OCI-LY7 (cell line): ENCODE results near the gene ZFAND2B. TPM values are rescaled to one million over a fixed set of nuclear protein-coding genes. Genes with fewer than 3 reads are reported as not detected.

ENCODE experiments used
- BruUV-seq: library from RNA; stranded (reverse); fragments of 400-500 nt; replicated peaks from 2 replicates; lab custom pipeline; 2021; lab: Mats Ljungman, UMichigan
- CTCF ChIA-PET: fragments of 300-600 bp; sonication (Branson Sonifier 250); formaldehyde crosslinking; loops from one replicate; lab custom pipeline; 2022; ENCODE audit warnings: antibody characterized with exemption; ENCODE audit not compliant: unreplicated experiment; lab: Charles Lee
- POLR2A ChIA-PET: fragments of 300-600 bp; sonication (Branson Sonifier 250); formaldehyde crosslinking; loops from one replicate; lab custom pipeline; 2022; ENCODE audit warnings: antibody characterized with exemption; lab: Charles Lee
- DNase-seq: peaks from one replicate; pipeline ENCODE4 v3.0.0-alpha.2; 2015; ENCODE audit warnings: low spot score
- H2AFZ ChIP-seq: fragments of 200-600 bp; sonication (generic), shearing (Covaris generic); 2 replicates; pipeline ENCODE4 v1.6.1; 2014; ENCODE audit warnings: mild to moderate bottlenecking, antibody characterized with exemption, low read length, moderate library complexity
- H3K27ac ChIP-seq: fragments of 200-600 bp; sonication (generic); 2 replicates; pipeline ENCODE4 v1.5.1; 2014; ENCODE audit warnings: mixed run types, low read depth, mild to moderate bottlenecking, moderate library complexity, low read length, inconsistent platforms; ENCODE audit not compliant: poor library complexity, severe bottlenecking
- H3K36me3 ChIP-seq: fragments of 200-600 bp; sonication (generic); 2 replicates; pipeline ENCODE4 v1.6.1; 2014; ENCODE audit warnings: mild to moderate bottlenecking, antibody characterized with exemption, low read length, moderate library complexity, mixed read lengths; ENCODE audit not compliant: insufficient read depth
- H3K4me1 ChIP-seq: fragments of 200-600 bp; sonication (generic); 2 replicates; pipeline ENCODE4 v1.5.1; 2014; ENCODE audit warnings: mild to moderate bottlenecking, low read length; ENCODE audit not compliant: insufficient read depth, poor library complexity, severe bottlenecking
- H3K4me2 ChIP-seq: fragments of 200-600 bp; sonication (generic); 2 replicates; pipeline ENCODE4 v1.6.1; 2014; ENCODE audit warnings: mild to moderate bottlenecking, low read length
- H3K4me3 ChIP-seq: fragments of 200-600 bp; sonication (generic); 2 replicates; pipeline ENCODE4 v1.5.1; 2014; ENCODE audit warnings: mild to moderate bottlenecking, low read depth, low read length; ENCODE audit not compliant: poor library complexity, severe bottlenecking
- H3K79me2 ChIP-seq: fragments of 200-600 bp; sonication (generic); 2 replicates; pipeline ENCODE4 v1.6.1; 2016; ENCODE audit warnings: low read depth, mild to moderate bottlenecking, low read length, moderate library complexity, mixed read lengths; ENCODE audit not compliant: insufficient read depth
- H3K9me2 ChIP-seq: fragments of 200-600 bp; sonication (generic); 2 replicates; pipeline ENCODE4 v1.6.1; 2016; ENCODE audit warnings: mild to moderate bottlenecking, low read length, mixed read lengths; ENCODE audit not compliant: insufficient read depth
- H3K9me3 ChIP-seq: fragments of 200-600 bp; sonication (generic); 2 replicates; pipeline ENCODE4 v1.6.1; 2014; ENCODE audit warnings: mild to moderate bottlenecking, mixed run types, low read length, mixed read lengths
- H4K20me1 ChIP-seq: fragments of 200-600 bp; sonication (generic); 2 replicates; pipeline ENCODE4 v1.6.1; 2014; ENCODE audit warnings: mild to moderate bottlenecking, antibody characterized with exemption, low read length, moderate library complexity, mixed read lengths; ENCODE audit not compliant: insufficient read depth
- EZH2phosphoT487 ChIP-seq: fragments of 200-600 bp; sonication (generic); IDR thresholded peaks from 2 replicates; pipeline ENCODE4 v1.6.1; 2018; ENCODE audit warnings: low read depth, borderline replicate concordance, mild to moderate bottlenecking, mixed run types, antibody characterized with exemption, low read length, moderate library complexity, mixed read lengths
- intact Hi-C: fragments of 100-400 bp; cut with micrococcal nuclease; formaldehyde crosslinking; loops from one replicate; pipeline ENCODE4 v1.10.0; 2022; ENCODE audit not compliant: unreplicated experiment
- total RNA-seq, 2 experiments: library from RNA; depleted of rRNA in 1 of 2; stranded (reverse); fragments of >200 nt in 1 of 2; shearing (Covaris generic) in 1 of 2; gene quantifications; 2 replicates each; pipeline ENCODE4 v1.2.3, GENCODE V29; 2014 to 2022
- TF ChIP-seq, protein P1 (sequence below): fragments of 200-600 bp; sonication (generic); conservative IDR thresholded peaks from 2 replicates; pipeline ENCODE4 v1.5.1; 2014; ENCODE audit warnings: mild to moderate bottlenecking, antibody characterized with exemption, low read length, moderate library complexity, mixed read lengths

ZFAND2B gene
- total RNA-seq, 2 experiments from 2014 or later: 35.9 to 51.6 TPM

DNA sequence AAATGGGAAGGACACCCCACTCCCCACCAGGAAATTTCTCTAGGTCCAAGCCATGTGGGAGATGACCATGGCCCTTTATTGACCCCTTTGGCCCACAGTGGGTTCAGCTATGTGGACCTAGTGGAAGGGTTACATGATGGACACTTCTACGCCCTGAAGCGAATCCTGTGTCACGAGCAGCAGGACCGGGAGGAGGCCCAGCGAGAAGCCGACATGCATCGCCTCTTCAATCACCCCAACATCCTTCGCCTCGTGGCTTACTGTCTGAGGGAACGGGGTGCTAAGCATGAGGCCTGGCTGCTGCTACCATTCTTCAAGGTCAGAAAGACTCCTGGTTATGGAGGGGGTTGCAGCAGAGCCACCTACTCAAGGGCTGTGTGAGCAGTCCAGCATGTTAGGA is 40.0 kb downstream of the ZFAND2B start:
- peak overlapping the region; percentile 93 for H3K4me2 ChIP-seq
- no peaks in the 10 kb centered on the region for H3K9me3 ChIP-seq
- intact Hi-C loops: no loop called here
- H4K20me1 ChIP-seq: no peaks in the 10 kb centered on the region
- no peak for DNase-seq
- H3K4me1 ChIP-seq: peaks cover 66% of the 10 kb centered on the region
- CTCF ChIA-PET: no interaction called here
- peak overlapping the region; percentile 84 for H3K4me3 ChIP-seq
- peak overlapping the region; percentile 96 for H3K27ac ChIP-seq
- H3K9me2 ChIP-seq: no peaks in the 10 kb centered on the region
- H2AFZ ChIP-seq: no peak overlapping the region
- POLR2A ChIA-PET: interaction anchor here (0.7 to 2.7 kb wide), 7 partner anchors 8 to 48 kb away, joined by 3 to 28 read pairs (median 6); partner anchors contain the start of genes ANKZF1, ATG9A and ZFAND2B
- H3K79me2 ChIP-seq: peaks cover 38% of the 10 kb centered on the region; the same call in 1 of the 2 replicates
- H3K36me3 ChIP-seq: peaks cover 45% of the 10 kb centered on the region
- TF ChIP-seq EZH2phosphoT487: no peak
- TF ChIP-seq, protein P1, sequence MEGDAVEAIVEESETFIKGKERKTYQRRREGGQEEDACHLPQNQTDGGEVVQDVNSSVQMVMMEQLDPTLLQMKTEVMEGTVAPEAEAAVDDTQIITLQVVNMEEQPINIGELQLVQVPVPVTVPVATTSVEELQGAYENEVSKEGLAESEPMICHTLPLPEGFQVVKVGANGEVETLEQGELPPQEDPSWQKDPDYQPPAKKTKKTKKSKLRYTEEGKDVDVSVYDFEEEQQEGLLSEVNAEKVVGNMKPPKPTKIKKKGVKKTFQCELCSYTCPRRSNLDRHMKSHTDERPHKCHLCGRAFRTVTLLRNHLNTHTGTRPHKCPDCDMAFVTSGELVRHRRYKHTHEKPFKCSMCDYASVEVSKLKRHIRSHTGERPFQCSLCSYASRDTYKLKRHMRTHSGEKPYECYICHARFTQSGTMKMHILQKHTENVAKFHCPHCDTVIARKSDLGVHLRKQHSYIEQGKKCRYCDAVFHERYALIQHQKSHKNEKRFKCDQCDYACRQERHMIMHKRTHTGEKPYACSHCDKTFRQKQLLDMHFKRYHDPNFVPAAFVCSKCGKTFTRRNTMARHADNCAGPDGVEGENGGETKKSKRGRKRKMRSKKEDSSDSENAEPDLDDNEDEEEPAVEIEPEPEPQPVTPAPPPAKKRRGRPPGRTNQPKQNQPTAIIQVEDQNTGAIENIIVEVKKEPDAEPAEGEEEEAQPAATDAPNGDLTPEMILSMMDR: no peak
- BruUV-seq: no TSS peak

DNA sequence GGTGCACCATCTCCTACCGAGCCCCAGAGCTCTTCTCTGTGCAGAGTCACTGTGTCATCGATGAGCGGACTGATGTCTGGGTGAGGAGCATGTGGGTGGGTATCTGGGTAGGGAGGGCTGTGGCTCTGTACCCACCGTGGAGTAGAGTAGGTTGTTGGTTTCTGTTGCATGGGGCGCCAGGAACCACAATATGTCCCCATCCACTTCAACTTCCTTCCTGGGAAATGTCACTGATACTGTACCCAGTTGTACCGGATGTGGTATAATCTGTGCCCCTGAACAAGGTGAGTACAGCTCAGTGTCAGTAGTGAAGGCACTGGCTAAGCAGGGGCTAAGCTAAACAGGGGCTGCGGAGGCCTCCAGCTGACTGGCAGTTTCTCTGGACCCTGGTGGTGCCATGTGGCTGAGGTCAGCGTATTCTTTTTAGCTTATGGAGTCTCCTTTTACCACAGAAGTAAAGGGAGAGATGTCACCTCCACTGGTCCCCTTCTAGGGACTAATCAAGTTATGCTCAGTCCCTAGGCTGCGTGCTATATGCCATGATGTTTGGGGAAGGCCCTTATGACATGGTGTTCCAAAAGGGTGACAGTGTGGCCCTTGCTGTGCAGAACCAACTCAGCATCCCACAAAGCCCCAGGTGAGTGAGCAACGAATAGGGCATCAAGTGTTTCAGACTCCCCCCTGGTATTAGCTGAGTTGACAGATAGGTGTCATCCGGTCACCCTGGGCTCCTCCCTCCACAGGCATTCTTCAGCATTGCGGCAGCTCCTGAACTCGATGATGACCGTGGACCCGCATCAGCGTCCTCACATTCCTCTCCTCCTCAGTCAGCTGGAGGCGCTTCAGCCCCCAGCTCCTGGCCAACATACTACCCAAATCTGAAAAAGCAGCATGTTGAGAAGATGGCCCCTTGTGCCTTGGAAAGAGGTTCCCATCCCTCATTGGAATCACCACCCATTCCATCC is 41.4 kb downstream of the ZFAND2B start:
- Histone ChIP-seq H3K4me3 (peak overlapping the region; percentile 84), H3K4me1 (peaks cover 76% of the 10 kb centered on the region), H3K36me3 (peaks cover 54% of the 10 kb centered on the region), H3K4me2 (peak overlapping the region; percentile 93), H3K9me2 (no peaks in the 10 kb centered on the region), H3K9me3 (no peaks in the 10 kb centered on the region), H3K79me2 (peaks cover 52% of the 10 kb centered on the region), H3K27ac (peak overlapping the region; percentile 96), H4K20me1 (no peaks in the 10 kb centered on the region), H2AFZ (no peak overlapping the region)
- TF ChIP-seq EZH2phosphoT487: no peak
- TF ChIP-seq, protein P1: peak; percentile 40; the same call in 1 of the 2 replicates
- intact Hi-C loops: no loop called here
- ChIA-PET POLR2A (interaction anchor here (0.5 to 3.5 kb wide), 8 partner anchors 8 to 136 kb away, joined by 3 to 28 read pairs (median 8); partner anchors contain the start of genes ANKZF1, ATG9A and ZFAND2B), CTCF (interaction anchor here (0.6 to 3.3 kb wide), 3 partner anchors 10 to 75 kb away, joined by 3 to 13 read pairs (median 3); no protein-coding TSS in a partner anchor)
- no TSS peak for BruUV-seq
- DNase-seq: peak; percentile 74
